CD4-positive, alpha-beta T cell (primary cell): ENCODE data around the gene TPRN. TPM values are rescaled to one million over a fixed set of nuclear protein-coding genes. Genes with fewer than 3 reads are reported as not detected.
A peak's percentile ranks its signal among the peaks of the same experiment; 100 is the strongest.

Experiments used
- ATAC-seq: fragments of 200-7000 bp; cut with Tn5 transposase; one replicate; pipeline ENCODE4 v1.10.0; 2022; ENCODE audit warnings: mild to moderate bottlenecking; ENCODE audit not compliant: poor library complexity
- CTCF ChIA-PET: fragments of 350-600 bp; sonication (Branson Sonifier 250); formaldehyde crosslinking; loops from one replicate; lab custom pipeline; 2021; ENCODE audit warnings: antibody characterized with exemption, inconsistent platforms; lab: Charles Lee
- POLR2A ChIA-PET: fragments of 350-600 bp; sonication (Branson Sonifier 250); formaldehyde crosslinking; loops from one replicate; lab custom pipeline; 2021; ENCODE audit warnings: antibody characterized with exemption, inconsistent platforms; lab: Charles Lee
- DNase-seq, 14 experiments: peaks; one replicate each; pipeline ENCODE4 v3.0.0-alpha.2; 2013 to 2020; ENCODE audit warnings: mixed read lengths in 2 of 14
- H3K27ac ChIP-seq, 2 donors: one replicate each; pipeline versions ENCODE4 v1.5.1 to v1.7.0; 2013; ENCODE audit warnings: low read length in 2 of 2, low read depth in 1 of 2, mild to moderate bottlenecking in 1 of 2
- H3K27me3 ChIP-seq, 2 experiments: 1 replicate in 1 of 2; 2 replicates in 1 of 2; pipeline versions ENCODE4 v1.6.1 to v1.7.0; 2013; ENCODE audit warnings: low read length in 2 of 2, control low read depth in 1 of 2, mild to moderate bottlenecking in 1 of 2, moderate library complexity in 1 of 2; ENCODE audit not compliant: insufficient read depth in 2 of 2, control insufficient read depth in 1 of 2
- H3K36me3 ChIP-seq: one replicate; pipeline ENCODE4 v1.6.1; 2013; ENCODE audit warnings: low read length, control low read depth; ENCODE audit not compliant: insufficient read depth
- H3K4me1 ChIP-seq: one replicate; pipeline ENCODE4 v1.6.1; 2013; ENCODE audit warnings: low read length, control low read depth; ENCODE audit not compliant: insufficient read depth
- H3K4me3 ChIP-seq: one replicate; pipeline ENCODE4 v1.5.1; 2013; ENCODE audit warnings: mild to moderate bottlenecking, low read length, moderate library complexity
- H3K9me3 ChIP-seq, 2 experiments: 1 replicate in 1 of 2; 2 replicates in 1 of 2; pipeline versions ENCODE4 v1.6.1 to v1.7.0; 2013; ENCODE audit warnings: low read length in 2 of 2, mild to moderate bottlenecking in 2 of 2, control low read depth in 1 of 2, moderate library complexity in 1 of 2; ENCODE audit not compliant: control insufficient read depth in 1 of 2, insufficient read depth in 1 of 2
- H3K27ac Mint-ChIP-seq: one replicate; pipeline ENCODE4 v1.8.0; 2020; ENCODE audit warnings: mixed read lengths
- H3K27me3 Mint-ChIP-seq: one replicate; pipeline ENCODE4 v1.8.0; 2021; ENCODE audit warnings: mixed read lengths
- H3K36me3 Mint-ChIP-seq: one replicate; pipeline ENCODE4 v1.8.0; 2021; ENCODE audit warnings: low read depth, mixed read lengths
- H3K4me1 Mint-ChIP-seq: one replicate; pipeline ENCODE4 v1.8.0; 2021; ENCODE audit warnings: low read depth, mixed read lengths
- H3K4me3 Mint-ChIP-seq: one replicate; pipeline ENCODE4 v1.8.0; 2020; ENCODE audit warnings: mild to moderate bottlenecking, mixed read lengths
- H3K9me3 Mint-ChIP-seq: one replicate; pipeline ENCODE4 v1.8.0; 2020; ENCODE audit warnings: mixed read lengths
- intact Hi-C, 2 experiments: fragments of 100-400 bp; cut with DNase I in 1 of 2; cut with micrococcal nuclease in 1 of 2; formaldehyde crosslinking; loops; one replicate each; pipeline versions ENCODE4 v1.15.1 to v1.9.0; 2023 to 2025; cut with DNase I, micrococcal nuclease
- total RNA-seq, 174 experiments: library from RNA in 2 of 174; stranded (reverse) in 2 of 174; gene quantifications; one replicate each; pipeline ENCODE4 v1.2.3 and lab custom pipeline; 2021 to 2026
- TF ChIP-seq, protein P1 (sequence below): fragments of 200-600 bp; IDR thresholded peaks from one replicate; pipeline ENCODE4 v1.8.0; 2022; ENCODE audit warnings: antibody characterized with exemption, mild to moderate bottlenecking

TPRN gene
- total RNA-seq, 2 experiments from 2014 or later = 6.1 to 8.6 TPM

DNA sequence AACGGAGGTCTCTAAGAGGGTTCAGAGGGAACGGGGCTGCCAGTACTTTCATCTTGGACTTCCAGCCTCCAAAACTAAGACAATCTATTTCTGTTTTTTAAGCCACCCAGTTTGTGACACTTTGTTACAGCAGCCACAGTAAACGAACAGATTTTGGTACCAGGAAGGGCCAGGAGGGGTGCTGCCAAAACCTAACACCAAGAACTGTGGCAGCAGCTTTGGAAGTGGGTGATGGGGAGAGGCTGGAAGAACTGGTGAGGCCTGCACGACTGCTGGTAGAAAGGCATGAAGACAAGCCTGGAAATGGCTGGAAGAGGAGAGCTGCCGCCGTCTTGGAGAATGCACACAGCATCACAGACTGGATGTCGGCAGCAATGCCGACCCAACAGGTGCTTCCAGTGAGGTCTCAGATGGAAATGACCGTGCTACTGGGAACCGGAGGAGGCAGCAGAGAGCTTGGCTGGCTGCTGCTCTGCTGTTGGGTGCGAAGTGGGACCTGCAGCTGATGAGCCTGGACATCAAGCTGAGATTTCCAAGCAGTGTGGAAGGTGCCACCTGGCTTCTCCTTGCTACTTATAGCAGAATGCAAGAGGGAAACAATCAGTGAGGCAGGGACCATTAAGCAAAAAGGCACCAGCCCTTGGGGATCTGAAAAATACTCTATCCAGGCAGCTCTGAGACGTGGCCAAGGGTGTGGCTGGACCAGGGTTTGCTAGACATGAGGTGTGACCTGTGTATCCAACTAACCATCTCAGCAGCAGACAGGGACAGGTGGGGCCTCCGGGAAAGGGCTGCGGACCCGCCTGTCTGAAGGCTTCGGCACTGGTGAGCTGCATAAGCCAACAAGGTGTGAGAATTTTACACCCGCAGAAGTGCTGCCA, 24.0 kb downstream of the TPRN start:
- no peak overlapping the region for H3K27ac Mint-ChIP-seq

DNA sequence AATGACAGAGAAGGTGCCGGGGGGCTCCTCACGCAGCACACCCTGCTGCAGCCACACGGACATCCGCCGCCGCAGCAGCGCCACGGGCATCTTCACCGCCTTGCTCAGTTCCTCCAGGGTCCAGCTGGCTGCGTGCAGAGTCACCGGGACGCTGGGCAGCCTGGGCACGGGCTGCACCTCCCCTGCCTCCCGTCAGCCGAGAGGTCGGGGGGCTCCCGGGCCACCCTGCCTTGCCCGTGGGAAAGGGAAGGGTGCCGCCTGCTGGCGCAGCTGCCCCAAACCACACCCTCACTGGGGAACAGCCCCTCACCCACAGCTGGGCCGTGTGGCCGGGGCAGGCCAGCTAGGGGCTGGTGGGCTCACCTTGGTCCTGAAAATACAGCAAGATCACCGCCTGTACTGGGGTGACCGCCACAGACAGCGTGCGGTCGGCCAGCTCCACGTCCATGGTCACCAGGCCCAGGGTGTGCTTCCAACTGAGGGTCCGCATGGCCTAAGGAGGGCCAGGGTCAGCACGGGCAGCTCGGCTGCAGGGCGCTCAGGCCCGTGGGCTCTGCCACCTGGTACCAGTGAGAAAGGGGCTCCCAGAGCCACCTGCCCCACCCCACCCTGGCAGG, 25.1 kb downstream of the TPRN start:
- H3K4me1 ChIP-seq = peaks cover 19% of the 10 kb centered on the region
- intact Hi-C loops = loop anchor here in 1 of 2 experiments (10.0 kb wide), 1 partner anchor 51 kb away; no protein-coding TSS in a partner anchor
- Mint-ChIP-seq H3K36me3 (peaks cover 17% of the 10 kb centered on the region), H3K27me3 (peaks cover 3% of the 10 kb centered on the region), H3K27ac (no peak overlapping the region), H3K4me1 (peaks cover 4% of the 10 kb centered on the region), H3K4me3 (no peak overlapping the region), H3K9me3 (no peaks in the 10 kb centered on the region)
- ChIA-PET POLR2A (no interaction called here), CTCF (no interaction called here)
- TF ChIP-seq, protein P1, sequence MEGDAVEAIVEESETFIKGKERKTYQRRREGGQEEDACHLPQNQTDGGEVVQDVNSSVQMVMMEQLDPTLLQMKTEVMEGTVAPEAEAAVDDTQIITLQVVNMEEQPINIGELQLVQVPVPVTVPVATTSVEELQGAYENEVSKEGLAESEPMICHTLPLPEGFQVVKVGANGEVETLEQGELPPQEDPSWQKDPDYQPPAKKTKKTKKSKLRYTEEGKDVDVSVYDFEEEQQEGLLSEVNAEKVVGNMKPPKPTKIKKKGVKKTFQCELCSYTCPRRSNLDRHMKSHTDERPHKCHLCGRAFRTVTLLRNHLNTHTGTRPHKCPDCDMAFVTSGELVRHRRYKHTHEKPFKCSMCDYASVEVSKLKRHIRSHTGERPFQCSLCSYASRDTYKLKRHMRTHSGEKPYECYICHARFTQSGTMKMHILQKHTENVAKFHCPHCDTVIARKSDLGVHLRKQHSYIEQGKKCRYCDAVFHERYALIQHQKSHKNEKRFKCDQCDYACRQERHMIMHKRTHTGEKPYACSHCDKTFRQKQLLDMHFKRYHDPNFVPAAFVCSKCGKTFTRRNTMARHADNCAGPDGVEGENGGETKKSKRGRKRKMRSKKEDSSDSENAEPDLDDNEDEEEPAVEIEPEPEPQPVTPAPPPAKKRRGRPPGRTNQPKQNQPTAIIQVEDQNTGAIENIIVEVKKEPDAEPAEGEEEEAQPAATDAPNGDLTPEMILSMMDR = peak; percentile 34
- H3K36me3 ChIP-seq = peaks cover 19% of the 10 kb centered on the region
- H3K4me3 ChIP-seq = no peak overlapping the region
- H3K9me3 ChIP-seq = peaks cover 0 to 20% of the 10 kb centered on the region in 2 experiments
- DNase-seq (peak in 1 of 14 experiments; percentile 24), ATAC-seq (peak; percentile 18)
- H3K27me3 ChIP-seq = peaks cover 30 to 33% of the 10 kb centered on the region in 2 experiments
- H3K27ac ChIP-seq = no peak overlapping the region

More for the DNA sequence above, 24.0 kb downstream of the TPRN start:
- Mint-ChIP-seq H3K4me3 (no peak overlapping the region), H3K27me3 (no peaks in the 10 kb centered on the region), H3K36me3 (peaks cover 25% of the 10 kb centered on the region), H3K9me3 (no peaks in the 10 kb centered on the region), H3K4me1 (peaks cover 4% of the 10 kb centered on the region)
- Histone ChIP-seq H3K4me3 (no peak overlapping the region), H3K27ac (no peak overlapping the region), H3K4me1 (peaks cover 19% of the 10 kb centered on the region), H3K36me3 (peaks cover 30% of the 10 kb centered on the region), H3K27me3 (peaks cover 19 to 22% of the 10 kb centered on the region in 2 experiments), H3K9me3 (peaks cover 0 to 12% of the 10 kb centered on the region in 2 experiments)
- ATAC-seq (peak; percentile 62), DNase-seq (peak in 5 of 14 experiments; percentile 20 to 61 (median 34))
- intact Hi-C loops = loop anchor here in 1 of 2 experiments (10.0 kb wide), 1 partner anchor 52 kb away; no protein-coding TSS in a partner anchor
- TF ChIP-seq, protein P1 = no peak
- POLR2A ChIA-PET = interaction anchor here (0.6 to 1.3 kb wide), 3 partner anchors 11 to 122 kb away, joined by 3 read pairs; partner anchors contain the start of gene MAN1B1
- CTCF ChIA-PET = interaction anchor here (0.6 to 1.5 kb wide), 5 partner anchors 24 to 60 kb away, joined by 3 read pairs; partner anchors contain the start of gene TPRN

DNA sequence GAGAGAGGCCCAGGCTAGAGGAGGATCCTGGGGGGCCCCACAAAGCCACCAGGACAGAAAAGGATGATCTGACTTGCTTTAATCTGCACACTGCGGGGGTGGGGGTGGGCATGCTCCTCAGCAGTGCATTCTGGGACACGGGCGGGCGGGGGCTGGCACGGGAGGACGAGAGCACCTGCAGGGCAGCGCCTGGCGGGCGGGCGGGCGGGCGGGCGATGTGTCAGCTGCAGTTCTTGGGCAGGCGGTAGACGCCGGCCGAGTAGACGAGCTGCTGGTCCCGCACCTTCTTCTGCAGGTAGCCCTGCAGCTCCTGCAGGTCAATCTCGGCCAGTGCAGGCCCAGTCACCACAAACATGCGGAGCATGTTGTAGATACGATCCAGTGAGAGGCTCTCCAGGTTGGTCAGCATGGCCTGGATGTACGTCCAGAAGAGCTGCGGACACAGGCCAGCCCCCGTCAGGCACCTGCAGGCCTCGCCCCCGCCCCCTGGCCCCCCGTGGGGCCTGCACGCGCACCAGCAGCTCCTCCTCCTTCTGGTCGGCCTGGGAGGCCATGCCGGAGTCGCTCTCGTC, 25.7 kb downstream of the TPRN start:
- no peak overlapping the region for H3K27ac ChIP-seq
- intact Hi-C loops = loop anchor here in 1 of 2 experiments (10.0 kb wide), 1 partner anchor 50 kb away; no protein-coding TSS in a partner anchor
- DNase-seq (peak in 1 of 14 experiments; percentile 39), ATAC-seq (peak; percentile 37)
- ChIA-PET POLR2A (interaction anchor here (0.9 kb wide), 1 partner anchor 45 kb away, joined by 3 read pairs; no protein-coding TSS in a partner anchor), CTCF (no interaction called here)
- H3K4me1 Mint-ChIP-seq = peaks cover 4% of the 10 kb centered on the region
- no peak overlapping the region for H3K27ac Mint-ChIP-seq
- TF ChIP-seq, protein P1 = no peak
- H3K9me3 Mint-ChIP-seq = no peaks in the 10 kb centered on the region
- H3K4me1 ChIP-seq = peaks cover 19% of the 10 kb centered on the region
- H3K36me3 Mint-ChIP-seq = peaks cover 12% of the 10 kb centered on the region
- no peak overlapping the region for H3K4me3 Mint-ChIP-seq
- H3K36me3 ChIP-seq = peaks cover 13% of the 10 kb centered on the region
- H3K4me3 ChIP-seq = no peak overlapping the region
- H3K27me3 Mint-ChIP-seq = peaks cover 7% of the 10 kb centered on the region
- peaks cover 37 to 39% of the 10 kb centered on the region in 2 experiments for H3K27me3 ChIP-seq
- H3K9me3 ChIP-seq = peaks cover 0 to 26% of the 10 kb centered on the region in 2 experiments
